ENCODE results near the gene SLC39A11.

Gene SLC39A11

GRCh38 chr17:72969293-72969906, 123.1 kb downstream of the SLC39A11 start:
- H3K9me2 ChIP-seq (replicated peaks; ENCODE audit: insufficient read depth, low read length) = no peaks in the 10 kb centered on the region
- H4K20me1 ChIP-seq (ENCODE audit: insufficient read depth, low read length) = no peaks in the 10 kb centered on the region
- no peaks in the 10 kb centered on the region for H3K27me3 ChIP-seq (replicated peaks; ENCODE audit: insufficient read depth, low read length)
- no peaks in the 10 kb centered on the region for H3K79me2 ChIP-seq (ENCODE audit: low read length)
- DNase-seq = no peak
- H3K27ac ChIP-seq (ENCODE audit: low read length) = no peak overlapping the region
- no peak overlapping the region for H3K4me2 ChIP-seq (ENCODE audit: low read depth, low read length)
- H3K9me3 ChIP-seq (replicated peaks; ENCODE audit: insufficient read depth, low read length) = no peaks in the 10 kb centered on the region
- H3F3A ChIP-seq (ENCODE audit: insufficient read depth, low read length) = no peaks in the 10 kb centered on the region
- no peak overlapping the region for H3K9ac ChIP-seq (ENCODE audit: low read length)
- H3K36me3 ChIP-seq (replicated peaks; ENCODE audit: insufficient read depth, low read length) = no peaks in the 10 kb centered on the region
- H3K4me3 ChIP-seq (ENCODE audit: low read length) = no peak overlapping the region
- no peaks in the 10 kb centered on the region for H3K4me1 ChIP-seq (ENCODE audit: low read length)
- no peak overlapping the region for H2AFZ ChIP-seq (ENCODE audit: low read length)
- TF ChIP-seq EZH2phosphoT487 (IDR thresholded peaks at IDR 0.05; ENCODE audit: low read length) (no peak), EZH2 (optimal IDR thresholded peaks at IDR 0.05; ENCODE audit: low read depth, low read length) (no peak), CTCF (IDR thresholded peaks at IDR 0.05; ENCODE audit: low read length) (no peak)

DNA sequence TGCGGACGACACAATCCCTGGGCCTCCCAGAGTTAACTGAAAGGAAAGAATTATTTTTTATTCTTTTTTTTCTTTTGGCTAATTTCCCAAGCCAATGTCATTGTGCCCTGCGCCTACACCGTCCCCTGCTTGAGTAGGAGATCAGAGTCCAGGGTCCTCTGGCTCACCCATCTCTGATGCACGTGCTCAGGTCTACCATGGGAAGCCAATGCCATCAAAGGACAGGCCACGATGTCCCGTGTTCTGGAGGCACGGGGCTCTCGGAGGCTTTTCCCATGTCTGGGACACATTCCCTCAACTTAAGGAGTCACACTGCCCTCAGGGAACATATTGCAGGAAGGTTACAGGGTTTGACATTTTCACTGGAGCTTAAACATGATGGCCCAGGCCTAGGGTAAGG, 123.7 kb downstream of the SLC39A11 start:
- H3K4me2 ChIP-seq (ENCODE audit: low read depth, low read length) = no peak overlapping the region
- no peaks in the 10 kb centered on the region for H3F3A ChIP-seq (ENCODE audit: insufficient read depth, low read length)
- H3K79me2 ChIP-seq (ENCODE audit: low read length) = no peaks in the 10 kb centered on the region
- no peak overlapping the region for H3K9ac ChIP-seq (ENCODE audit: low read length)
- TF ChIP-seq EZH2phosphoT487 (IDR thresholded peaks at IDR 0.05; ENCODE audit: low read length) = no peak
- no peak for TF ChIP-seq EZH2 (optimal IDR thresholded peaks at IDR 0.05; ENCODE audit: low read depth, low read length)
- TF ChIP-seq CTCF (IDR thresholded peaks at IDR 0.05; ENCODE audit: low read length) = no peak
- H3K27me3 ChIP-seq (replicated peaks; ENCODE audit: insufficient read depth, low read length) = no peaks in the 10 kb centered on the region
- H4K20me1 ChIP-seq (ENCODE audit: insufficient read depth, low read length) = no peaks in the 10 kb centered on the region
- H3K9me3 ChIP-seq (replicated peaks; ENCODE audit: insufficient read depth, low read length) = no peaks in the 10 kb centered on the region
- no peak for DNase-seq
- no peaks in the 10 kb centered on the region for H3K9me2 ChIP-seq (replicated peaks; ENCODE audit: insufficient read depth, low read length)
- H3K4me1 ChIP-seq (ENCODE audit: low read length) = no peaks in the 10 kb centered on the region
- no peaks in the 10 kb centered on the region for H3K36me3 ChIP-seq (replicated peaks; ENCODE audit: insufficient read depth, low read length)
- no peak overlapping the region for H3K27ac ChIP-seq (ENCODE audit: low read length)
- H2AFZ ChIP-seq (ENCODE audit: low read length) = no peak overlapping the region
- no peak overlapping the region for H3K4me3 ChIP-seq (ENCODE audit: low read length)

DNA sequence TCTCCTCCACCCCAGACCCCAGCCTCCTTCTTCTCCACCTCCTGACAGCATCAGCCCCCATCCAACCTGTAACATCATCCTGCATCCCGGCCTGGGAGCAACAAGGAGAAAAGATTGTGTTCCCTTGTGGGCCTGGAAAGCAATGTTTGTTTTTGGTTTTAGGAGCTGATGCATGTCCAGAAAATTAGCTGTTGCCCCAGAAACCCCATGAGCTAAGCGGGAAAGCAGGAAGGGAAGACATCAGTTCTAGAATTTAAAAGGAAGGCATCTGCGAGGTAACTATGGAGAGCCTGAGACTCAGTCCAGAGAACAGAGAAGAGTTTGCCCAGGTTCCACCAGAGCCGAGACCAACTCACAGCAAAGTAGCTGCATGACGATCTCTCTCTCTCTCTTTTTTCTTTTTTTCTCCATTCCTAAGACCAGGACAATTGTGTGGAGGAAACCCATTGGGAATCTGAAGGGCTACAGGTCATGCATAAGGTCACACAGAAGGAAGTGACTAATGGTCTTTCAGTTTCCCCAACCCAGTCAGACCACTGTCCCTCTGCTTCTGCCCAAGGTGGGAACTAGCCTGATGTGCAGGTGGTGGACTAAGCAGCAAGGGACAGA, 124.4 kb downstream of the SLC39A11 start:
- no peaks in the 10 kb centered on the region for H3K9me2 ChIP-seq (replicated peaks; ENCODE audit: insufficient read depth, low read length)
- TF ChIP-seq CTCF (IDR thresholded peaks at IDR 0.05; ENCODE audit: low read length) = no peak
- TF ChIP-seq EZH2 (optimal IDR thresholded peaks at IDR 0.05; ENCODE audit: low read depth, low read length) = no peak
- TF ChIP-seq EZH2phosphoT487 (IDR thresholded peaks at IDR 0.05; ENCODE audit: low read length) = no peak
- no peak overlapping the region for H3K4me2 ChIP-seq (ENCODE audit: low read depth, low read length)
- no peak overlapping the region for H3K27ac ChIP-seq (ENCODE audit: low read length)
- no peaks in the 10 kb centered on the region for H4K20me1 ChIP-seq (ENCODE audit: insufficient read depth, low read length)
- no peaks in the 10 kb centered on the region for H3K79me2 ChIP-seq (ENCODE audit: low read length)
- no peak overlapping the region for H2AFZ ChIP-seq (ENCODE audit: low read length)
- DNase-seq = no peak
- no peaks in the 10 kb centered on the region for H3F3A ChIP-seq (ENCODE audit: insufficient read depth, low read length)
- H3K4me1 ChIP-seq (ENCODE audit: low read length) = no peaks in the 10 kb centered on the region
- no peaks in the 10 kb centered on the region for H3K27me3 ChIP-seq (replicated peaks; ENCODE audit: insufficient read depth, low read length)
- no peak overlapping the region for H3K9ac ChIP-seq (ENCODE audit: low read length)
- H3K4me3 ChIP-seq (ENCODE audit: low read length) = no peak overlapping the region
- no peaks in the 10 kb centered on the region for H3K36me3 ChIP-seq (replicated peaks; ENCODE audit: insufficient read depth, low read length)
- no peaks in the 10 kb centered on the region for H3K9me3 ChIP-seq (replicated peaks; ENCODE audit: insufficient read depth, low read length)

Data from MM.1S (cell line).